Transverse colon (tissue), 4 donors: Measurements from ENCODE around the gene DHRS9.
A peak's percentile ranks its signal among the peaks of the same experiment; 100 is the strongest.

ENCODE experiments used
- EP300 ChIP-seq: sonication (generic); formaldehyde crosslinking; IDR thresholded peaks from one replicate; pipeline ENCODE4 v1.6.1; 2017; ENCODE audit warnings: antibody characterized with exemption, low read depth
- POLR2A ChIP-seq: fragments of 450-650 bp; IDR thresholded peaks from one replicate; pipeline ENCODE4 v1.6.1; 2016; ENCODE audit warnings: antibody characterized with exemption, mild to moderate bottlenecking, moderate library complexity
- POLR2AphosphoS5 ChIP-seq, 3 donors: sonication (generic); formaldehyde crosslinking; IDR thresholded peaks; one replicate each; pipeline ENCODE4 v1.6.1; 2016; ENCODE audit warnings: antibody characterized with exemption in 3 of 3
- TF ChIP-seq, protein P1 (sequence below), 5 experiments: fragments of 200-600 bp in 3 of 5; fragments of 450-650 bp in 2 of 5; sonication (generic) in 3 of 5; IDR thresholded peaks; 1 replicate in 2 of 5; 2 replicates in 3 of 5; pipeline ENCODE4 v1.5.1; 2016 to 2017; ENCODE audit warnings: antibody characterized with exemption in 5 of 5, inconsistent platforms in 3 of 5, mild to moderate bottlenecking in 2 of 5, moderate library complexity in 1 of 5

DNA sequence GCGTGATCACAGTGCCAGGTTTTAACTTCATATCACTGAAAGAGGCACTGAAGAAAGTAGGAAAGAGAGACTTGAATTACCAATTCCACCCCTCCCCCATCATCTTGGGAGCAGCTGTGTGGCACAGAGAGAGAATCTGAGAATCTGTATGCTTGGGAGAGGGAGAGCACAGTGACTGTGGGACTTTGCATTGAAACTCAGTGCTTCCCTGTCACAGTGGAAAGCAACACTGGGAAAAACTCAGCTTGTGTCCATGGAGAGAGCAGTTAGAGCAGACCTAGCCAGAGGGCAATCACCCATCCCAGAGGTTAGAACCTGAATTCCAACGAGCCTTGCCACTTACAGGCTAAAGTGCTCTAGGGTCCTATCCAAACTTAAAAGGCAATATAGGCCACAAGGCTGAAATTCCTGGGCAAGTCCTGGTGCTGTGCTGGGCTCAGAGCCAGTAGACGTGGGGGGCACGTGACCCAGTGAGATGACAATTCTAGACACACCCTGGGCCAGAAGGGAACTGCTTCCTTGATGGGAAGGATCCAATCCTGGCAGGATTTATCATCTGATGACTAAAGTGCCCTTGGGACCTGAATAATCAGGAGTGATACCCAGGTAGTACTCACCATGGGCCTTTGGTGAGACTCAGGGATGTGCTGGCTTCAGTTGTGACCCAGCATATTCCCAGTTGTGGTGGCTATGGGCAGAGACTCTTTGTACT is 22.8 kb upstream of the DHRS9 start:
- TF ChIP-seq POLR2A (no peak), POLR2AphosphoS5 (IDR thresholded peaks at IDR 0.05) (peak in 2 of 3 donors; percentile 29 to 49), EP300 (no peak)
- TF ChIP-seq, protein P1, sequence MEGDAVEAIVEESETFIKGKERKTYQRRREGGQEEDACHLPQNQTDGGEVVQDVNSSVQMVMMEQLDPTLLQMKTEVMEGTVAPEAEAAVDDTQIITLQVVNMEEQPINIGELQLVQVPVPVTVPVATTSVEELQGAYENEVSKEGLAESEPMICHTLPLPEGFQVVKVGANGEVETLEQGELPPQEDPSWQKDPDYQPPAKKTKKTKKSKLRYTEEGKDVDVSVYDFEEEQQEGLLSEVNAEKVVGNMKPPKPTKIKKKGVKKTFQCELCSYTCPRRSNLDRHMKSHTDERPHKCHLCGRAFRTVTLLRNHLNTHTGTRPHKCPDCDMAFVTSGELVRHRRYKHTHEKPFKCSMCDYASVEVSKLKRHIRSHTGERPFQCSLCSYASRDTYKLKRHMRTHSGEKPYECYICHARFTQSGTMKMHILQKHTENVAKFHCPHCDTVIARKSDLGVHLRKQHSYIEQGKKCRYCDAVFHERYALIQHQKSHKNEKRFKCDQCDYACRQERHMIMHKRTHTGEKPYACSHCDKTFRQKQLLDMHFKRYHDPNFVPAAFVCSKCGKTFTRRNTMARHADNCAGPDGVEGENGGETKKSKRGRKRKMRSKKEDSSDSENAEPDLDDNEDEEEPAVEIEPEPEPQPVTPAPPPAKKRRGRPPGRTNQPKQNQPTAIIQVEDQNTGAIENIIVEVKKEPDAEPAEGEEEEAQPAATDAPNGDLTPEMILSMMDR (IDR thresholded peaks at IDR 0.05), result no peak
